Measurements from ENCODE around the gene DOCK1.

The DOCK1 gene

DNA sequence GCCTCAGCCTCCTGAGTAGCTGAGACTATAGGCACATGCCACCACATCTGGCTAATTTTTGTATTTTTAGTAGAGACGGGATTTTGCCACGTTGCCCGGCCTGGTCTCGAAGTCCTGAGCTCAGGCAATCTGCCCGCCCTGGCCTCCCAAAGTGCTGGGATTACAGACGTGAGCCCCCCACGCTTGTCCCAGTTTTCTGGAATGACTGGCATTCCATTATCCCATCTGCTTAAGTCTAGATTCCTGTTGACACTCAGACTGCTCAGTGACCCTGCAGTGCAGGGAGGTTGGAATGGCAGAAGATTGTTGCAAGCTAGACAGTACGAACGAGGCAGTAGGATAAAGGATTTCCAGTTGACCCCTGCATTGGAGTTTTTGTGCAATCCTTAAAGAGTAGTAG is 508.8 kb downstream of the DOCK1 start:
- no peak for DNase-seq

GRCh38 chr10:127415116-127415515 is 509.9 kb downstream of the DOCK1 start:
- DNase-seq, result no peak

GRCh38 chr10:127415901-127416581 is 510.8 kb downstream of the DOCK1 start:
- no peak for DNase-seq

DNA sequence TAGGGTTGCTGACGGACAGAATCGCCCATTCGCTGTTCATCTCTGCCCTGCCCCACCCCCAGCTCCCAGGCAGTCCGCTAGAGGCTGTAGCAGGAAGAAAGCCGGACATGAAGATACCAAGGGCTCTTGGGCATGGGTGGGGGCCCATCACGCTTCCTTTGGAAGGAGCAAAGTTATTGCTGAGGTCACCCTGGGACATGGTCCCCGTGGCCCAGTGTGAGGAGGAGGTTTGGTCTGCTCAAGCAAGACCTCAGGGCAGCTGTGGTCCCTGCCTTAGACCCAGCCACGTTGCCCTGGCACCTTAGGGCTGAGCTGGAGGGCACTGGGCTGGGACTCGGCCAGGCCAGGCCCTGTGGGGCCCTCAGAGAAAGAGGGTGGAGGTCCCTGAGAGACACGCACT is 511.8 kb downstream of the DOCK1 start:
- DNase-seq, result no peak

DNA sequence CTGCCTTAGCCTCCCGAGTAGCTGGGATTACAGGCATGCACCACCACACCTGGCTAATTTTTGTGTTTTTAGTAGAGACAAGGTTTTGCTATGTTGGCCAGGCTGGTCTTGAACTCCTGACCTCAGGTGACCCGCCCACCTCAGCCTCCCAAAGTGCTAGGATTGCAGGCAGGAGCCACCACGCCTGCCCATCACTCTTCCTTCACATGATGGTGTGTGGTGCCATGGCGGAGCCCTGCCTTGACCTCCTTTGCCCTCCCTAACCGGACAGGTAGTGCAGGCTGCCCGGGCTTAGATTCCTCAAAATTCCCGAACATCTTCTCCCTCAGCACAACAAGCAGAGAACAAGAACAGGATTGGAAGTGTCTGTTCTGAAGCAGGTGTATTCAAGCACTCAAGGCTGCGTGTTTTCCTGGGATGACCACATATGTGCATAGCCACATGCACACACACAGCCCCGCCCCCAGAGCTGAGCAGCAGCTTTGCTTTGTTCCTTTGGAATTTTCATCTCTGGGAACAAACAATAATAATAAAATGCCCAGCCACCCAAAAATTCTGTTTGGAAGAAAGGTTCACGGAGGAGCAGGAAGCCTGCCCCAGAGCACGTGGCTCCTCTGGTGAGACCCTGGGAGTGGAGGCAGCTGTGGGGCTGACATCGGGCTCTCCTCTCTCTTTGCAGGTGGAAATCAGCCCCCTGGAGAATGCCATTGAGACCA is 512.6 kb downstream of the DOCK1 start:
- no peak for DNase-seq

GRCh38 chr10:127418536-127419168 is 513.4 kb downstream of the DOCK1 start:
- DNase-seq, result no peak

- no peak for DNase-seq
Observed at GRCh38 chr10:127420138-127420684, 515.0 kb downstream of the DOCK1 start.

GRCh38 chr10:127423218-127423915 is 518.1 kb downstream of the DOCK1 start:
- no peak for DNase-seq

- no peak for DNase-seq
Observed at GRCh38 chr10:127424594-127425264, 519.5 kb downstream of the DOCK1 start.

GRCh38 chr10:127426746-127427145 is 521.5 kb downstream of the DOCK1 start:
- DNase-seq, result no peak

- DNase-seq, result no peak
Observed at GRCh38 chr10:127427926-127428325, 522.7 kb downstream of the DOCK1 start.

DNA sequence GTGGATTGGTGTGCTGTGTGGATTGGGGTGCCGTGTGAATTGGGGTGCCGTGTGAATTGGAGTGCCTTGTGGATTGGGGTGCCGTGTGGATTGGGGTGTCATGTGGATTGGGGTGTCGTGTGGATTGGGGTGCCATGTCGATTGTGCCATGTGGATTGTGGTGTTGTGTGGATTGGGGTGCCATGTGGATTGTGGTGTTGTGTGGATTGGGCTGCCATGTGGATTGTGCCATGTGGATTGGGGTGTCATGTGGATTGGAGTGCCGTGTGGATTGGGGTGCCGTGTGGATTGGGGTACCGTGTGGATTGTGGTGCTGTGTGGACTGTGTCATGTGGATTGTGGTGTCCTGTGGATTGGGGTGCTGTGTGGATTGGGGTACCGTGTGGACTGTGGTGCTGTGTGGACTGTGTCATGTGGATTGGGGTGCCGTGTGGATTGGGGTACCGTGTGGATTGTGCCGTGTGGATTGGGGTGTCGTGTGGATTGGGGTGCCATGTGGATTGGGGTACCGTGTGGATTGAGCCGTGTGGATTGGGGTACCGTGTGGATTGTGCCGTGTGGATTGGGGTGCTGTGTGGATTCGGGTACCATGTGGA is 523.3 kb downstream of the DOCK1 start:
- DNase-seq, result no peak

GRCh38 chr10:127429601-127430312 is 524.5 kb downstream of the DOCK1 start:
- no peak for DNase-seq

DNA sequence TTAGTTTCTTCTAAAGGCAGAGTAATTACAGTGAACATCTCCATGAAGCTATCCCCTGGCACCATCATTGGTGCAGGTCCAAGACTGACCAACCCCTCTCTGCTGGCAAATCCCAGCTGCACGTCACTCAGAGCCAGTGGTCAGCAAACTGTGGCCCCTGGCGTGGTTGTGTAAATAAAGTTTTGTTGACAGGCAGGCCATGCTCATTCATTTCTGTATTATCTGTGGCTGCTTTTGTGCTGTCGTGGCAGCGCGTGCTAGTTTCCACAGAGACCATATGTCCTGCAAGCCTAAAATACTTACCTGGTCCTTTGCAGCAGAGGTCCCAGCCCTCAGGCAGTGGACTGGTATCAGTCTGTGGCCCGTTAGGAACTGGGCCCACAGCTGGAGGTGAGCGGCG is 526.3 kb downstream of the DOCK1 start:
- DNase-seq, result no peak

- no peak for DNase-seq
Observed at GRCh38 chr10:127434006-127434405, 528.8 kb downstream of the DOCK1 start.

GRCh38 chr10:127435246-127435645 is 530.0 kb downstream of the DOCK1 start:
- no peak for DNase-seq

GRCh38 chr10:127440371-127440770 is 535.1 kb downstream of the DOCK1 start:
- no peak for DNase-seq

GRCh38 chr10:127441350-127442219 is 536.4 kb downstream of the DOCK1 start:
- no peak for DNase-seq

- no peak for DNase-seq
Observed at GRCh38 chr10:127442220-127442525, 536.9 kb downstream of the DOCK1 start.

GRCh38 chr10:127444155-127444554 is 538.9 kb downstream of the DOCK1 start:
- DNase-seq, result no peak

DNA sequence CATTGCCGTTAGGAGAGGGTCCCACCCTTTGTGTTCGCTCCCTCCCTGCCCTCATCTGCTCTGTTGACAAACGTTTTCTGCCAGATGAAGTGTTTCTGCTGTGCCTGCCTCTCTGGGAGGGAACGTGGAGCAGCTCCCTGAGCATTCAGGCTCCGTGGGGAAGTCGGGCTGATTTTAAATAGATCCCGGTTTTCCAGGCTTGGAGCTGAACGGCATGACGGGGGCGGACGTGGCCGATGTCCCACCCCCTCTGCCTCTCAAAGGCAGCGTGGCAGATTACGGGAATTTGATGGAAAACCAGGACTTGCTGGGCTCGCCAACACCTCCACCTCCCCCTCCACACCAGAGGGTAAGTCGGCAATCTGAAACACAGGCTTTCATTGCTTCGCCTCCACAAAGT is 542.0 kb downstream of the DOCK1 start:
- DNase-seq, result no peak
